ENCODE measurements around the gene LRP10. TPM values are rescaled to one million over a fixed set of nuclear protein-coding genes. Genes with fewer than 3 reads are reported as not detected.
"Not testable (repeated sequence)": the region's sequence is repeated elsewhere in the genome, so short reads cannot be mapped to it uniquely, and the experiment has no call there.

The LRP10 gene, protein sequence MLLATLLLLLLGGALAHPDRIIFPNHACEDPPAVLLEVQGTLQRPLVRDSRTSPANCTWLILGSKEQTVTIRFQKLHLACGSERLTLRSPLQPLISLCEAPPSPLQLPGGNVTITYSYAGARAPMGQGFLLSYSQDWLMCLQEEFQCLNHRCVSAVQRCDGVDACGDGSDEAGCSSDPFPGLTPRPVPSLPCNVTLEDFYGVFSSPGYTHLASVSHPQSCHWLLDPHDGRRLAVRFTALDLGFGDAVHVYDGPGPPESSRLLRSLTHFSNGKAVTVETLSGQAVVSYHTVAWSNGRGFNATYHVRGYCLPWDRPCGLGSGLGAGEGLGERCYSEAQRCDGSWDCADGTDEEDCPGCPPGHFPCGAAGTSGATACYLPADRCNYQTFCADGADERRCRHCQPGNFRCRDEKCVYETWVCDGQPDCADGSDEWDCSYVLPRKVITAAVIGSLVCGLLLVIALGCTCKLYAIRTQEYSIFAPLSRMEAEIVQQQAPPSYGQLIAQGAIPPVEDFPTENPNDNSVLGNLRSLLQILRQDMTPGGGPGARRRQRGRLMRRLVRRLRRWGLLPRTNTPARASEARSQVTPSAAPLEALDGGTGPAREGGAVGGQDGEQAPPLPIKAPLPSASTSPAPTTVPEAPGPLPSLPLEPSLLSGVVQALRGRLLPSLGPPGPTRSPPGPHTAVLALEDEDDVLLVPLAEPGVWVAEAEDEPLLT
- 3.4 TPM for total RNA-seq

GRCh38 chr14:22871224-22872032 lies at the start of gene LRP10:
LRP10 (plus strand) TSS chr14:22871740; CDS start chr14:22872304, 564 bp downstream.
- DNase-seq = peak; percentile 76

GRCh38 chr14:22822016-22822570 lies 49.4 kb upstream of the LRP10 start:
- DNase-seq = no peak

DNA sequence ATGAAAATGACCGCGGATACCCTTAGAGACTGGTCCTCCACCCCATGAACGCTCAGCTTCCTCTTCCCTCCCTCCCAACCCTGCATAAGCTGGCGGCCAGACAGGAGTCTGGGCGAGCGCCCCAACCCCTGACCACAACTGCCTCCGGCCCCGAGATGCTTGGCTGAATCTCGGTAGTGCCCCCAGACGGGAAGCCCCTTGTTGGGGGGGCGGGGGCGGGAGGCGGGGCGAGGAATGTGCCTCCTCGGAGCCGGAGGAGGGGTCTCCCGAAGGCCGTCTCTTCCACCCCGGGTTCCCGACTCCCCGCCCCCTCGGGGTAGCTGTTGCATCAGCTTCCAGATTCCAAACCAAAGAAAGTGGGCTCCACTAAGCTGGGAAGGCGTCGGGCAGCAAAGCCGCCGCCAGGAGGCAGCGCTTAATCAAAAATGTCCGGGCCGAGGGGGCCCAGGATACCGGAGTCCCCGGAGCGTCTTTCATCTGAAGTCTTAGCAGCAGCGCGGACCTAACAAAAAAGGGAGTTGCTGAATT lies 48.9 kb upstream of the LRP10 start:
- no peak for DNase-seq

GRCh38 chr14:22824711-22825359 lies 46.7 kb upstream of the LRP10 start:
- DNase-seq = no peak

DNA sequence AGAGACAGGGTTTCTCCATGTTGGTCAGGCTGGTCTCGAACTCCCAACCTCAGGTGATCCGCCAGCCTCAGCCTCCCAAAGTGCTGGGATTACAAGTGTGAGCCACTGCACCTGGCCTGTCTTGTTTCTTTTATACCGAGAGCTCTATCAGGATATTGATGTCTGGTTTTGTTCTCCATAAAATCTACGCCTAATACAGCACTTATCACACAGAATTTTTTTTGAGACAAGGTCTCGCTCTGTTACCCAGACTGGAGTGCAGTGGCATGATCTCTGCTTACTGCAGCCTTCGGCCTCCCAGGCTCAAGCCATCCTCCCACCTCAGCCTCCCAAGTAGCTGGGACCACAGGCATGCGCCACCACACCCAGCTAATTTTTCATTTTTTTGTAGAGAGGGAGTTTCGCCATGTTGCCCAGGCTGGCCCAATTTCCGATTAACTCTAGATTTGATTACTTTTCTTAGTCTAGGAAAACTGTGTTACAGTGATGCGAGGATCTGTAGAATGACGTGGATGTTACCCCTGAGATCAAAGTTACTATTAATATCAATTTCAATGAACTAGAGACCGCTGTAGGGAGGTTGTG lies 42.4 kb upstream of the LRP10 start:
- DNase-seq = not testable (repeated sequence)

DNA sequence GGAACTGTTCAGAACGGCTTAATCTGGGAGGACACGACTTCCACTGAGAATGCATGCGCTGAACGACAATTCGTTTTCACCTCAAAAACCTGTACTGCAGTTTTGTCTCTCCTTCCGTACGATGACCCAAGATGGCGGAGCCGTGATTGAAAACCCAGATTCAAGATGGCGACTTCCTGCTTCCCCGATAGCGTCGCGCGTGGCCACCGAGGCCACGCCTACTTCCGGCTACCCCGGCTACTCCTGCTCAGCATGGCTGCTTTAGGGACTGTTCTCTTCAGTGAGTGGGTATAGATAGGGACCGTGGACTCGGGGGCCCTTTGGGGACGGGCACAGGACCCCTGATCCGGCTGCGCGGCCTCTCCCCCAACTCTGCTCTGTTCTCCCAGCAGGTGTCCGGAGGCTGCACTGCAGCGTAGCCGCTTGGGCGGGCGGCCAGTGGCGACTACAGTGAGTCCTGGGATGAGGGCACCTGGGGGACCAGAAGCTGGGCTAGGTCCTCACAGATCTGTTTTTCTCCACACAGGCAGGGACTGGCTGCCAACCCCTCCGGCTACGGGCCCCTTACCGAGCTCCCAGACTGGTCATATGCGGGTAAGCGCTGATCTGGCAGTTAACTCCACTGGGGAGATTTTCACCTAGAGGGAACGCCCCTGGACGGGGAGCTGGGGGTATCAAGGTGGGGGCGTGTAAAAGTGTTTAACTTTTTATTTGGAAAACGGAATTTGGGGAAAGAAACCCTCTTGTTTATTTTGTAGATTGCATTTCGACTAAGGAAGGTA lies 41.7 kb upstream of the LRP10 start, which contains the start of gene MRPL52:
Gene MRPL52 (plus strand): TSS at position 227 of the 782 bp plus-strand sequence. CDS start 26 bp downstream, at position 253.
- DNase-seq = peak; percentile 83

- DNase-seq = no peak
Measured at GRCh38 chr14:22830443-22831010, 41.0 kb upstream of the LRP10 start.

DNA sequence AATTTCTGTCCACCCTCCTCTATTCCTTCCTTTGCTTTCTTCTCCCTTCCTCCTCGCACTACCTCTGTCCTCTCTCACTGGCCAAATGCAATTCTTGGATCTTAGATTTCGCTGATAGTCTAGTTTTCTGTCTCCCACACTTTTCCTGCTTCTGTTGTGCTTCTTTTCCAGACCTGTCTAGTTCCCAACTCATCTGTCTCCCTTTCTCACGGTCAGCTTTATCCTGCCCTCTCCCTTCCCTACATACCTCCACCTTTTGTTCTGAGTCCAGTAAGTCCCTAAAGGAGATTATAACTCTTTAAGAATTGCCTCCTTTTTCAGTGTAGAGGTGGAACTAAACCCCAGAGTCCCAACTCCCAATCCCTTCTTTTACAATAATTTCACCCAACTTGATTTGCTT lies 36.0 kb upstream of the LRP10 start:
- no peak for DNase-seq

DNA sequence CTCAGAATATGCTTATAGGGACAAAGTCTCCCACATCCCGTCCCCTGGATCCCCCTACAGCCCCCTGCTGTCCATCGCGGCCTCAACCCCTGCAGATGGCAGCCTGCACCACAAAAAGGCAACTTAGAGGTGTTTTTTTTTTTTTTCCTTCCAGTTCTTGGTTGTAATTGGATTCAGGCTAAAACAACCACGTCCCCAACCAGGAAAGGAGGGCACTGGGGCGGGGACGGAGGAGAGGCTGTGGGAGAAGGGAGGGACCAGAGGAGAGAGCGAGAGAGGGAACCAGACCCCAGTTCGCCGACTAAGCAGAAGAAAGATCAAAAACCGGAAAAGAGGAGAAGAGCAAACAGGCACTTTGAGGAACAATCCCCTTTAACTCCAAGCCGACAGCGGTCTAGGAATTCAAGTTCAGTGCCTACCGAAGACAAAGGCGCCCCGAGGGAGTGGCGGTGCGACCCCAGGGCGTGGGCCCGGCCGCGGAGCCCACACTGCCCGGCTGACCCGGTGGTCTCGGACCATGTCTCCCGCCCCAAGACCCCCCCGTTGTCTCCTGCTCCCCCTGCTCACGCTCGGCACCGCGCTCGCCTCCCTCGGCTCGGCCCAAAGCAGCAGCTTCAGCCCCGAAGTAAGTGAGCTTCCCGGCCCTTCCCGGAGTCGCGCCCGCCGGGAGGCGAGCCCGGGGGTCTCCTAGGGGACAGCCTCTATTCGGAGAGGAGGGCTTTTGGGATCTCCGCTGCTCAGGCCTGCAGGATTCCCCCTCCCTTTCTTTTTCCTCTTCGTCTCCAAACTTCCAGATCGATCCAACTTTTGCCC lies 35.0 kb upstream of the LRP10 start, which contains the start of gene MMP14:
Gene MMP14 (plus strand): TSS at position 285 of the 813 bp plus-strand sequence. CDS start 233 bp downstream, at position 518.
- no peak for DNase-seq

- DNase-seq = no peak
Measured at GRCh38 chr14:22837114-22837749, 34.3 kb upstream of the LRP10 start.

DNA sequence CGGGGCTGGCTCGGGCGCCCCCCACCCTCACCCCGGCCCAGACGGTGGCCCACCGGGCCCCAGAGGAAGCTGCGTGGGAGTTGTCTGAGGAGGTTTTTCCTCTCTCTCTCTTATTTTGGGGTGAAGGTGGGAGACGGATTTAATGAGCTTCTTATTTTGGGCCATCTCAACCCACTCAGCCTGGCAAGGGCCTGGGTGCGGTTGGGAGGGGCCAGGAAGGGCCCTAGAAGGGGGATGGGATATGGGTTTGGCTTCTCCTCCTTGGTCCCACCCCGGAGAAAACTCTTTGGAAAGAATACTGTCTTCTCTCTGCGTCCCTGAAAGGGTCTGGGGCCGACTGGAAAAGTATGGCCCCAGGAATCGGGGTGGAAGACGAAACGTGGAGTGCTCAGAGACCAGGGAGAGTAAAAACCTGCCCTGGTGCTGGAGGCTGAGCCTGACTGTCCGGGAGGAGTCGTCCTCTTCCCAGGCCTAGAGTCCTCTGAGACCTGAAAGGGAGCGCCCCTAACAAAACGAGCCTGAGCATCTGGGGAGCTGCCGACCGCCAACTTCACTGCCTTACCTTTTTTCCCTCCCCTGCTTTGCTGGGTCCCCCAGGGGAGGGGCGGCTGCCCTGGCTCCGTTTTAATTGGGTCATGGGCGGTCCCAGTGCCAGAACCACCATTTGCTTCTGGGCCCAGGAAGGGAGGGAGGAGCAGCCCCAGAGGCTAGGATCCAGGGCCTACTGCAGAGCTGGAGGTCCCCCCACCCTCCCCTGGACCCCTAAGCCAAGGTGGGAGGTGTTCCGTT lies 33.6 kb upstream of the LRP10 start:
- no peak for DNase-seq

GRCh38 chr14:22838631-22839041 lies 32.9 kb upstream of the LRP10 start:
- no peak for DNase-seq

DNA sequence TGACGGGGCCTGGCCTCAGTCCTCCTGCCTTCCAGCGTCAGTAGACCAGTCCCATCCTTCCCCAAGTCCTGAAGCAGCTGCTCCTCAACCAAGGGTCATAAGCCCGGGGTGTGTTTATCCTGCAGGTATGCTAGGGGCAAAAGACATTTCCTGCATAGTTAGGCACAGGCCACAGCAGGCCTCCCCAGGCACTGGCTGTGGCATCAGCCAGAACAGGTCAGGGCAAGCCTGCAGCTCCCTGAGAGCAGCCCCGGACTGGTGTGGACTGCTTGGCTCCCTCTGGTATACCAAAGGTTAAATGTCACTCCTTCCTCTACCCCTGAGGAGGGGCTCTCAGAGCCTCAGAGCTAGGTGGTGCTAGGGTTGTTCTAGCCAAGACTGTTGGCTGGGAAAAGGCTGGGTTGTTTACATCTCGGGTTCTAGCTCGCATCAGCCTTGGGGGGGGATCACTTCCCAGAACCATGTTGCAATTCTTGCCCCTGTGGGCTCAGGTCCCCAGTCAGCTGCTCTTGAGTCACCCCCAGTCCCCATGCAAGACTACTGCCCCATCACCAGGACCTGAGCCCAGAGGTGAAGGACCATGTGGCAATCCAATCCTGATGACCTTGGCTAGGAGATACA lies 32.3 kb upstream of the LRP10 start:
- no peak for DNase-seq

GRCh38 chr14:22841311-22841710 lies 30.2 kb upstream of the LRP10 start:
- DNase-seq = no peak

- no peak for DNase-seq
Measured at GRCh38 chr14:22841769-22842168, 29.8 kb upstream of the LRP10 start.

DNA sequence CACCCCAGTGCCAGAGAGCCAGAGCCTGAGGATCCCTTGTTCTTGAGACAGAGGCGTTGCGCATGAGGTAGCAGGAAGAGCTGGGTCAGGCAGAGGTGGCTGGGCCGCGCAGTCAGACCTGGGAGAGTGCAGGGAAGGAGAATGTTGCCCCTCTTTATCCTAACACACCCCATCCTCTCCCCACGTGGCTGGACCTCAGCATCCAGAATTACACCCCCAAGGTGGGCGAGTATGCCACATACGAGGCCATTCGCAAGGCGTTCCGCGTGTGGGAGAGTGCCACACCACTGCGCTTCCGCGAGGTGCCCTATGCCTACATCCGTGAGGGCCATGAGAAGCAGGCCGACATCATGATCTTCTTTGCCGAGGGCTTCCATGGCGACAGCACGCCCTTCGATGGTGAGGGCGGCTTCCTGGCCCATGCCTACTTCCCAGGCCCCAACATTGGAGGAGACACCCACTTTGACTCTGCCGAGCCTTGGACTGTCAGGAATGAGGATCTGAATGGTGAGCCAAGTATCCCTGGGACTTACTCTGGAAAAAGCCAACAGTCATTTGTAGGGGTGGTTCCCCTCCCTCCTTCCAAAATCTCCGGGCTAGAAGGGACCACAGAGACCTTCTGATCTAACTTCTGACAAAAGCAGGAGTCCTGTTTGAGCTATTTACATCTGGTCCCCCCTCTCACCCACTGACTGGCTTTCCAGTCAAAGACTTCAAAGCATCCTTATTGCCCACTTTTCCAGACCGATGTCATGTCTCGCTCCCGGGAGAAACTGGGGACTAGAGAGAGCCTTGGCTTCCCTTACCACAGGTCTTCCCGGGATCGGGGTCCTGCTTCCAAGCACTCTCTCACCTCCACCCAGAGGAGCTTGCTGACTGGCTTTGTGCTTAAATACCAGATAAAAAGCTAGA lies 29.1 kb upstream of the LRP10 start:
- no peak for DNase-seq
